ENCODE results near the gene KPNA1.
A peak's percentile ranks its signal among the peaks of the same experiment; 100 is the strongest.

KPNA1 gene

GRCh38 chr3:122395582-122395981 is 119.2 kb downstream of the KPNA1 start:
- no peaks in the 10 kb centered on the region for H3K4me1 Mint-ChIP-seq
- no peak overlapping the region for H3K27ac Mint-ChIP-seq
- H3K27me3 Mint-ChIP-seq (ENCODE audit: low read depth) = no peaks in the 10 kb centered on the region
- H3K9me3 Mint-ChIP-seq = no peaks in the 10 kb centered on the region
- no peak overlapping the region for H3K4me3 Mint-ChIP-seq
- TF ChIP-seq, protein P1, sequence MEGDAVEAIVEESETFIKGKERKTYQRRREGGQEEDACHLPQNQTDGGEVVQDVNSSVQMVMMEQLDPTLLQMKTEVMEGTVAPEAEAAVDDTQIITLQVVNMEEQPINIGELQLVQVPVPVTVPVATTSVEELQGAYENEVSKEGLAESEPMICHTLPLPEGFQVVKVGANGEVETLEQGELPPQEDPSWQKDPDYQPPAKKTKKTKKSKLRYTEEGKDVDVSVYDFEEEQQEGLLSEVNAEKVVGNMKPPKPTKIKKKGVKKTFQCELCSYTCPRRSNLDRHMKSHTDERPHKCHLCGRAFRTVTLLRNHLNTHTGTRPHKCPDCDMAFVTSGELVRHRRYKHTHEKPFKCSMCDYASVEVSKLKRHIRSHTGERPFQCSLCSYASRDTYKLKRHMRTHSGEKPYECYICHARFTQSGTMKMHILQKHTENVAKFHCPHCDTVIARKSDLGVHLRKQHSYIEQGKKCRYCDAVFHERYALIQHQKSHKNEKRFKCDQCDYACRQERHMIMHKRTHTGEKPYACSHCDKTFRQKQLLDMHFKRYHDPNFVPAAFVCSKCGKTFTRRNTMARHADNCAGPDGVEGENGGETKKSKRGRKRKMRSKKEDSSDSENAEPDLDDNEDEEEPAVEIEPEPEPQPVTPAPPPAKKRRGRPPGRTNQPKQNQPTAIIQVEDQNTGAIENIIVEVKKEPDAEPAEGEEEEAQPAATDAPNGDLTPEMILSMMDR (IDR thresholded peaks at IDR 0.05; ENCODE audit: unreplicated experiment in 3 of 3) = no peak
- H3K36me3 Mint-ChIP-seq (ENCODE audit: low read depth) = no peaks in the 10 kb centered on the region

GRCh38 chr3:122394173-122394572 is 120.6 kb downstream of the KPNA1 start:
- H3K4me1 Mint-ChIP-seq = no peaks in the 10 kb centered on the region
- H3K27ac Mint-ChIP-seq = no peak overlapping the region
- TF ChIP-seq, protein P1 (IDR thresholded peaks at IDR 0.05; ENCODE audit: unreplicated experiment in 3 of 3) = no peak
- H3K9me3 Mint-ChIP-seq = no peaks in the 10 kb centered on the region
- no peak overlapping the region for H3K4me3 Mint-ChIP-seq
- H3K36me3 Mint-ChIP-seq (ENCODE audit: low read depth) = no peaks in the 10 kb centered on the region
- H3K27me3 Mint-ChIP-seq (ENCODE audit: low read depth) = no peaks in the 10 kb centered on the region

DNA sequence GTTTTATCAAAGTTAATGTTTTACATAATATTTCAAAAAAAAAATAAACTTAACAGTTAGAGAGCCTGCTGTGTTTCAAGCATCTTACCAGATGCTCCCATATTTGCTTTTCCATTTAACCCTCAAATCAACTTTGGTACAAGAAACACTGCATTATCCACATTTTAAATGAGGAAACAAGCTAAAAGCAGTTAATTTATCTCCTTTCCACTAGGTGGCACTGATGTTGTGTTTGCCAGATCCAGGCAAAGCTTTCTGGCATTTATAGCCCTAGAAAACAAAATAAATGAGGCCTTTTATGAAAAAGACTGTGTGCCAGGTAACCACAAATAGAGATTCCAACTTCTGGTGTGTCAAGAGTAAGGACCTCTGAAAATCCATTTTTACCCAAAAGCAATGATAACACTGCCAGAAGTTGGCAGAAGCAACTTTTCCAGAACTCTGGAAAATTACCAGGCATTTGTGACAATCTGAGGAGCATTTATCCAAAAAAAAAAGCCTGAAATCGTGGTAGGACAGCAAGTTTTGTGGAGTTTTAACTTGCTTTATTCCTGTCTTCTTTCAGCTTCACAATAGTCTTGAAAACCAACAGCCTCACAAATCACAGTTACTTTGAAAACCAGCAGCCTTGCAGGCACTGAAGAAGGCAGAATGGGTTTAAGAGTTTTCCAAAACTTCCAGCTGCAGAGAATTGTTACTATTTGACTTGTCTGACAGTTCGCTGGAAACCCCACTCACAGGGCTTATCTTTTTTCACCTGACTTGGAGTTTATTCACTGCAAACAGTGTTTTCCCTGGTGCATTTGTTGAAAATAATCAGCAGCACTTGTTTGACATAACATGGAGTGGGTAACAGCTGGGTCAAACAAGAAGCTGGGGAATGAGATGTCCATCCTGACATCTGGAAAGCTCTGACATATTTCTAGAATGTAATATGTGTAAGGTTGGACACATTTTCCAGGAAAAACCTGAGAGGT is 121.6 kb downstream of the KPNA1 start:
- Mint-ChIP-seq H3K27ac (no peak overlapping the region), H3K36me3 (ENCODE audit: low read depth) (no peaks in the 10 kb centered on the region), H3K9me3 (no peaks in the 10 kb centered on the region), H3K4me3 (no peak overlapping the region), H3K4me1 (no peaks in the 10 kb centered on the region), H3K27me3 (ENCODE audit: low read depth) (no peaks in the 10 kb centered on the region)
- TF ChIP-seq, protein P1 (IDR thresholded peaks at IDR 0.05; ENCODE audit: unreplicated experiment in 3 of 3) = peak; percentile 64 to 70 (median 68)

- H3K27me3 Mint-ChIP-seq (ENCODE audit: low read depth) = no peaks in the 10 kb centered on the region
- H3K4me3 Mint-ChIP-seq = no peak overlapping the region
- H3K9me3 Mint-ChIP-seq = no peaks in the 10 kb centered on the region
- no peaks in the 10 kb centered on the region for H3K4me1 Mint-ChIP-seq
- no peaks in the 10 kb centered on the region for H3K36me3 Mint-ChIP-seq (ENCODE audit: low read depth)
- TF ChIP-seq, protein P1 (IDR thresholded peaks at IDR 0.05; ENCODE audit: unreplicated experiment in 3 of 3) = no peak
- H3K27ac Mint-ChIP-seq = peak overlapping the region in 1 of 3 experiments; percentile 15
Observed at GRCh38 chr3:122391681-122392446, 122.9 kb downstream of the KPNA1 start.

DNA sequence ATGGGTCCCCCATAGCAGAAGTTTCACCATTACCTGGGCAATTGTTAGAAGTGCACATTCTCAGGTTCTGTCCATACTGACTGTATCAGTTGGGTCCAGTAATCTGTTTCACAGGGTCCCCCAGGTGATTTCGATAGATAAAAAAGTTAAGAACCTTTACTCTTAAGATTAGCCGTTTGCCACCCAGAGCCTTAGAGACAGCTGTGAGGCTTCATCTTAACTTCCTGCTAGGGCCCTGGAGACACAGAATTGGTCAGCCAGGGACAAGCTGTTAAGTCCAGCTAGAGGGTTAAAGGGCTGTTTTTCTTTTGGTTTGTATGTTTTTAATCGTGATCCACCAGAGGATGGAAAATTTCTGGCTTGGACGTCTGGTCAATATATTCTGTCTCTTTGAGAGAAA is 124.1 kb downstream of the KPNA1 start:
- Mint-ChIP-seq H3K4me3 (no peak overlapping the region), H3K9me3 (no peaks in the 10 kb centered on the region), H3K4me1 (no peaks in the 10 kb centered on the region), H3K36me3 (ENCODE audit: low read depth) (no peaks in the 10 kb centered on the region), H3K27ac (no peak overlapping the region), H3K27me3 (ENCODE audit: low read depth) (no peaks in the 10 kb centered on the region)
- TF ChIP-seq, protein P1 (IDR thresholded peaks at IDR 0.05; ENCODE audit: unreplicated experiment in 3 of 3) = no peak

All from nephron (organoid).